SHP77 treated with DMSO at 0.1 percent for 48 hours (cell line): ENCODE measurements around the gene CCDC13.

Experiments
- DNase-seq: peaks from one replicate; lab custom pipeline; 2025; lab: John Stamatoyannopoulos, UW

Gene CCDC13

DNA sequence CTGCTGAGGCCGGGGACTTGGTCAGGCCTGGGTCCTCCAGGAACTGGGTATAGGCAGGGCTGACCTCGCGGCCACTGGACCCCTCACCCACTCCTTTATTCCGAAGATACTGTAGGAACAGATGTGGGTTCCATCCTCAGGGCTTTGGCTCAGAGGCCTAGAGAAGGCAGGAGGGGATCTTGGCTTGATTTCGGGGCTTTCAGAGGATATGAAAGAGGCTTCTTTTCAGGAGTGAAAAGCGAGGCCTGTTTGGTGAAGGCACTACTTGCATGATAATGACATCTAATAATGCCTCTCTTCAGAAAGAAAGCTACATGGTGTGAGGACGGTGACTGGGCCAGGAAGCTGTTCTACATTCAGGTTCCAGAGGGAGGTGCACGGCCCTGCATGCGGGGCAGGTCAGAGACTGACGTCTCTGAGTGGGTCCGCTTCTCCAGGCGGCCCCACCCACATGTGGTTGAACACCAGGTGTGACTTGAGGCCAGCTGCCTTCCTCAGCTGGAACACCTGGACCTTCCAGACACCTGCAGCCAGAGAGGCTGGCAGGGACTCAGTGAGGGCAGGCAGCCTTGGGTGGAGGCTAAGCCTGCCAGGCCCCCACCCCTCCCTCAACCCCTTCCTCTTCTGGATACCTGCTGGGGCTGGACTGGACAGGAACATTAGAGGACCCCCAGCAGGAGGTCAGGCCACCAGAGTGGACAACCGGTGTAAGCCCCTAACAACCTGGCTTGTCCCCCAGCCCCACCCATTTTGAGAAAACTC, 39.4 kb downstream of the CCDC13 start:
- DNase-seq, result no peak

DNA sequence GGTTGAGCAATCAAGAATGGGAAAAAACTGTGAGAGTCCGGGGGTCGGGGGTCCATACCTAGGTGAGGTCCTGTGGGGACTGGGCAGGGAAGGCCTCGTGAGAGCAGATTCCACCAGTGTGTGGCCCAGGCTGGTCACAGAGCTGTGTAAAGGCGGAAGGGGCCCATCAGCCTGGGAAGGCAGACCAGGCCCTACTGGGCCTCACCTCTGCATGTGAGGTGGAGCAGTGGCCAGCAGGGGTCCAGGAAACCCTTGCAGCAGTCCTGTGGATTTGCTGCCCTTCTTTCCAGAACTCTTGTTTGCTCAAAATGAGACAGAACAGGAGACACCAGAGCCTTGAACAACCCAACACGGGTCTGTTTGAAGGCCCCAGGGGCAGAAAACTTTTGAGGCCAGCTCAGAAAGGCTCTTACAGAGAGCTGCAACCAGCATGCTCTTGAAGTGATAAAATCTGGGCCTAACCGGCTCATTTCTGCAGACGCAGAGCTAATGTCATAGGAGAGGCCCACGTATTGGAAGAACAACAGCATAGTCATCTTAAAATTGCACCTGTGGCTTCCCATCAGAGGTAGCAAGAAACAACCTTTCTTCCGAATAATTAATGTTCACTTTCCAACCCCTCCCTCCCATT, 40.1 kb downstream of the CCDC13 start:
- DNase-seq, result no peak

DNA sequence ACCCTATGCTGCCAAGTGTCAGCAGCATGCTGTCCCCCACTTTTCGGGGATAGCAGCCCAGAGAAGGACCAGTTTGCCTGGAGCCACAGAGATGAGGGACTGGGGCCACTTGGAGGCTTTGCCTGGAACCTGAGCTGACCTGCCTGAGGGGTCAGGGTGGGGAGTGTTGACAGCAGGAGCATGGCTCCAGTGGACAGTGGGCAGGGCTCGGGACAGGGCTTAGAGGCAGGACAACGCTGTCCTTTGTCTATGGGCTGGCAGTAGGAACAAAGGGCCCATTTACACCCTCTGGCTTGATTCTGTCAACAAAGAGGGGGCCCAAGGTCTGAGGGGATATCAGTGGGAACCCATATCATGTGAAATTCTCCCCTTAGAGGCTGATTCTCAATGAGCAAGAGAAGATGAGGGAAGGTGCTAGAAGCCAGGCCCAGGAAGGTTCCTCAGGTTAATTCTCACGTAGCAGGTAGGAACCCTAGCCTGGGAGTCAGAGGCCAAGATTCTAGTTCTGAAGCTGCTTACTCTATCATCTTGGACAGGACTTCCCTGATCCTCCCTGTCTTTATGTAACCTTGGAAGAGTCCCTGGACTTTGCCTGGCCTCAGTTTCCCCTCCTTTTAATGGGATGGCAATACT, 40.7 kb downstream of the CCDC13 start:
- no peak for DNase-seq

DNA sequence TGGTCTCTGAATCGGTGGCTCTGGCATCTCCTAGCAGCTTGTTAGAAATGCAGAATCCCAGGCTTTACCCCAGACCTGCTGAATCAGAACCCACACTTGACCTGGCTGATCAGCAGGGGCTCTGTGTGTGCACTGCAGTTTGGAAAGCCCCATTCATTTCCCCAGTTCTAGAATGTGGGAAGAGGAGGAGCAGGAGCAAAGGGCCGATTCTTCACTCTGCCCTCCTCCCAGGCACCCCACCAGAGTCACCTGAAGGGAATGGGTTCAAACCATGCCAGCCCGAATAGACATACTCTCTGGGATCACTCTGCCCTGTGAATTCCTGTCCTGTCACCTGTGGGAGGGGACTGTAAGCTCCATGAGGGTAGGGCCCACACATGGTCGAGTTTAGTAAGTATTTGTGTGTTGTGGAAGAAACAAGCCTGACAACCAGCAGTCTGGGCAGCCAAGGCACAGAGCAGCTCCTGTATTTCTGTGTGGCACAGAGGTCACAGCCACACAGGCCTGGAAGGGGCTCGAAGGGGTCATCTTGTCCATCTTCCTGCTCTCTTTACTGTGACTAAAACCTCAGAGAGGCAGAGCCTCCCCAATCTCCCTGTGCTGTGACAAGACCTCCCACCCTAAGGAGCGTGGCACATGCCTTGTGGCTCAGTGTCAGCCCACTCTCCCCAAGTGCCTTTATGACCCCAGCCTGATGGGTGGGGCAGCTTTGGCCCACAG, 41.4 kb downstream of the CCDC13 start:
- DNase-seq, result no peak

DNA sequence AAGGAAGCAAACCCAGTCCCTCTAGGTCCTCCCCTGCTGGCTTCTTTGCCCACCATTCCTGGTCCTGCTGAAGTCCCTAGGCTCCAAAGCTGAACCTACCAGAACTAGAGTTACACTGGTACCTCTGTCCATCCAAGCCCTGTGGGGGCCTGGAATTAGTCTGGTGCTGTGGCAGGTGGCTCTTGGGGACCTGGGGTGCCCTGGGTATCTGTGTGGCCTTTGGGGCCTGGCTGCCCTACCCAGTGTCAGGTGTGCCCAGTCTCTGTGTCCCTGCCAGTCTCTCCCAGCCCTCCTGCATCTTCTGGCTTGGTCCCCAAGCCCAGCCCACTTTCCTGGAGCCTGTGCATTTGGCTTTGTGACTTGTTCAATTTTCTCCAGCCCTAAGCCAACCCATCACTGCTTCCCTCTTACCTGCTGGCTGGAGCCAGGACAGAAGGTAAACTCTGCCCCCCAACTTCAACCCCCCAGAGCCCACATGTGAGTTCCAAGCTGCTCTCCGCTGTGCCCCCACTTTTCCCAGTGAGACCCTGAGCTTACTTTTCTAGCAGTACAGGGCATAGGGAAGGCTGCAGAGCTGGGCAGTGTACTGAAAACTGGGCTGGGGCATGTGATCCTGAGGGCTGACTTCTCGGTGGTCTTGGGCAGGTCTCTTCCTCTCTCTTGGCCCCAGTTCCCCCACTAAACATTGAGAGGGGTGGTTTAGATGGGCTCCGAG, 42.2 kb downstream of the CCDC13 start:
- DNase-seq, result no peak

DNA sequence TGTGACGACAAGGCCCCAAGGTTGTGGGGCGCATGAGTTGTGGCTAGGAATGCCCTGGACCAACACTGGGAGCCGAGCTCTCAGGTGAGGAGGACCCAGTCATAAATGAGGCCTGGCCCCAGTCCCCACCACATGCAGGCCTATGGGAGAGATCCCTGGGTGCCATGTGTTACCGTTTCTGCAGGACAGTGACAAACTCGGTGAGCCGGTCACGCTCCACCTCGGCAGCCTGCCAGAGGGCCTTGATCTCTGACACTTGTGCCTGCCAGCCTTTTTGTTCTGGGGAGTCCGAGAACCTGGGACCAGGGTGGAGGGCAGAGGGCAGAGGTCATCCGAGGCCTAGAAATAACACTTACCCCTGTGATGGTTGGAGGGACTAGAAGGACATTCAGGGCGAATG, 42.8 kb downstream of the CCDC13 start:
- no peak for DNase-seq

DNA sequence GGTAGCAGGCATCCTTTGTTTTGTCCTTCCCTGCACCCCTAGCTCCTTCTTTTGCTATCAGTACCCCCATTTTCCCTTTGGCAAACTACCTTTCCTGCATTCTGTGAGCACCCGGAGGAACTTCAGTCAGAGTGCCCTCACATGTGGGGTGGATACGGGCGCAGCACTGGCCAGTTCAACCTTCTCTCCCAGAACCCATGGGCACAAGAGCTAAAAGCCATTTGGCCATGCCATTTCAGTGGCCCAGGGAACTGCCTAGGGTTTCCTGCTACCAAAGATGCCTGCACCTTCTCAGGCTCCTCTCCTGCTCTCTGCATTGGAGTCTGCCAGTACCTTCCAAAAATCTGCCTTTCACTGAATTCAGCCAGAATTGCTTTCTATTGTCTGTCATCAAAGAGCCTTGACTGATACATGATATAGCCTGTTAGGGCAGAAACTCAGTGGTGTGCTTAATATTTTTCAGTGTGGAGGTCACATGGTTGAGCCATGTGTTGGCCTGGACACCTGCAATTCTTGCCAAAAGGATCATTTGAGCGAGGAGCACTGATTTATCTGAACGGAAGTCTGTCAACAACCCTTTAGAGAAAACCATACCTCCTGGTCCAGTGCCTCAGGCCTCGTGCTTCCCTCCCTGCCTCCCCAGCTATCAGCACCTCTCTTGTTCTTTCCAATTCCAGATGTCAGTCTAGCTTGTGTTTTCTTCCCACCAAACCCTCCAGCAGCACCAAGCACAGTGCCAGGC, 43.5 kb downstream of the CCDC13 start:
- DNase-seq, result no peak

DNA sequence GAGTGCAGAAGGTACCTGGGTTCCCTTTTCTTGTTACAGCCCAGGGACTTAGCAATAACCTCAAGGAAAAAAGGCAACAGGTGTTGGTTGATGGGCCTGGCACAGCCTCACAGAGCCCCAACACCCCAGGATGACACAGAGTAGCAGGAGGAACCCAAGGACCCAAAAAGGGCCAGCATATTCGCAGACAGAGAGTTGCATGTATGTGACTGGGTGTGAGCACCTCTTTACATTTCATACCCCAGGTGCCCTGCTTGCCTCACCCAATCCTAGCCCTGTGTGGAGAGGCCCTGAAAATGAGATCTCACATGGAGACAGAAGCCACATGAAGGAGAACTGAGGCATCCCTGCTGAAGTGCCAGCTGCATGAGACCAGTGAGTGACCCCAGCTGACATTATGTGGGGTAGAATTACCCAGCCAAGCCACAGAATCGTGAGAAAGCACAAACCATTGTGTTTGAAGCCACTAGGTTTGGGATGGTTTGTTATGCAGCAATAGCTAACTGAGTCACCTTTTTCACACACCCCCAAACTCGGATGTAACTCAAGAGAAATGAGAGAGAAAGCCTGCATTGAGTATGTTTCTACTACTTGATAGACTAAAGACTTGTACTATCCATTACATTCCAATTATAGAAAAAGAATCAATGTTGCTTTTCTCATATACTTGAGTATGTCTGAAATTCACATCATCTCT, 44.2 kb downstream of the CCDC13 start:
- DNase-seq, result no peak

DNA sequence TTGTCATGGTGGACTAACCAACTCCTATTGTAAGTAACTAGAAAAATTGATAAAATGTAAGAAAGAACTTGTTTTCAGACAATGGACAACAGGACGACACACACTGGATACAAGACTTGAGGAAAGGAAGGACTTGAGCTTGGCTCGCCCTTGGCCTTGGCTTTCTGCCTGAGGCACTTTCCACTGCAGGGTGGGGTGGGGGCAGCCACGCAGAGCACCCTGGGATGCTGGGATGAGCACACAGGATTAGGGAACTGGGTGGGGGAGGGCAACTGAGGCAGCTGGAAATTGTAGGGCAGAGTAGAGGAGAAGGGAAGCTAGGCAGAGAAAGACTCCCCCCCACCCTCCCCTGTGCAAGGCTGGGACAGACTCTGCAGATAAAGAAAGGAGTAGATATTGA, 45.0 kb downstream of the CCDC13 start:
- DNase-seq, result no peak

DNA sequence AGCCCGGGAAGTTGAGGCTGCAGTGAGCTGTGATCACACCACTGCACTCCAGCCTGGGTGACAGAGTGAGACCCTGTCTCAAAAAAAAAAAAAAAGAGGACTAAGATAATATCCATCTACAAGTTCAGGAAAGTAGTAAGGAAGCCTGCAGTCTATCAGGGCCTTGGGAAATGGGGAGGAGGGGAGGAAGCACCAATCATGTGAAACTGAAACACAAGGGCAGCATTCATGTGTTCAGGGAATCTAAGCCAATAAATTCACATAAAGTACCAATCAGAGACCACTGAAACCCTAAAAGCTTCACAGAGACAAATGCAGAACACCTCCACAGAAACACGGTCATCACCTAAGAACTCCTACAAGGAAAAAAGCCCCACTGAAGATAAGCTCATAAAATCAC, 47.6 kb downstream of the CCDC13 start:
- no peak for DNase-seq

DNA sequence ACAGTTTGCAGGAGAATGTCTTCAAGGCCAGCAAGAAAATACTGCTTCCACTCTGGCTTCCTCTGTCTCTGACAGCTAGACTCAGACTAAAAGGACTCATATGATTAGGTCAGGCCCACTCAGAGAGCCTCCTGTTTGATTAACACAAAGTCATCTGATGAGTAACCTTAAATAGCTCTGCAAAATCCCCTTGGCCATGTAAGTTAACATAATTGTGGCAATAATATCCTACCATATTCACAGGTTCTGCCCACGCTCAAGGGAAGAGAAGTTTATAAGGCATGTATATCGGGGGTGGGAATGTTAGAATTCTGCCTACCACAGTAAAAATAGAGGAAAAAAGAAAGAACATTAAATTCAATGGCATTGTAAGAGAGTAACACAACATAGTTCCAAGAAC, 49.8 kb downstream of the CCDC13 start:
- DNase-seq, result no peak
